ENCODE measurements around the gene FNTB.

Gene FNTB

DNA sequence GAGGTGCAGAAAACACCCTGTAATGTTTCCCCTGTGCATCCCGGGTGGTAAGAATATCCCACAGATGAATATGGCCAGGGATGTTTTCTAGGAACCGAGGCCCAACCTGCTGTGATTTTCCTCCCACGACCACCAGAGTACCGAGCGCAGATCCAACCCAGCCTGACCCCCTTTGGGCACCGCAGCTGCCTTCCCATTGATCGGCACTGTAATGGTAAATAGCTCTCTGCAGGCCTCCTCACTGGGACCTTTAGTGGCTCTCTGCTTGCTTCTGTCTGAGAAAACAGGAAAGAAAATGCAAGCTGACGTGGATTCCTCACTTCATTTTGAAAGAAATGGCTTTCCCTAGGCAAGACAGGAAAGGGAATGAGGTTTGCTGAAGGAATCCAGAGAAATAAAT lies 12.1 kb upstream of the FNTB start:
- no peak for DNase-seq (ENCODE audit: low read depth in 4 of 4, low spot score in 1 of 4)

GRCh38 chr14:64979336-64980074 lies 7.2 kb upstream of the FNTB start:
- no peak for DNase-seq (ENCODE audit: low read depth in 4 of 4, low spot score in 1 of 4)

DNA sequence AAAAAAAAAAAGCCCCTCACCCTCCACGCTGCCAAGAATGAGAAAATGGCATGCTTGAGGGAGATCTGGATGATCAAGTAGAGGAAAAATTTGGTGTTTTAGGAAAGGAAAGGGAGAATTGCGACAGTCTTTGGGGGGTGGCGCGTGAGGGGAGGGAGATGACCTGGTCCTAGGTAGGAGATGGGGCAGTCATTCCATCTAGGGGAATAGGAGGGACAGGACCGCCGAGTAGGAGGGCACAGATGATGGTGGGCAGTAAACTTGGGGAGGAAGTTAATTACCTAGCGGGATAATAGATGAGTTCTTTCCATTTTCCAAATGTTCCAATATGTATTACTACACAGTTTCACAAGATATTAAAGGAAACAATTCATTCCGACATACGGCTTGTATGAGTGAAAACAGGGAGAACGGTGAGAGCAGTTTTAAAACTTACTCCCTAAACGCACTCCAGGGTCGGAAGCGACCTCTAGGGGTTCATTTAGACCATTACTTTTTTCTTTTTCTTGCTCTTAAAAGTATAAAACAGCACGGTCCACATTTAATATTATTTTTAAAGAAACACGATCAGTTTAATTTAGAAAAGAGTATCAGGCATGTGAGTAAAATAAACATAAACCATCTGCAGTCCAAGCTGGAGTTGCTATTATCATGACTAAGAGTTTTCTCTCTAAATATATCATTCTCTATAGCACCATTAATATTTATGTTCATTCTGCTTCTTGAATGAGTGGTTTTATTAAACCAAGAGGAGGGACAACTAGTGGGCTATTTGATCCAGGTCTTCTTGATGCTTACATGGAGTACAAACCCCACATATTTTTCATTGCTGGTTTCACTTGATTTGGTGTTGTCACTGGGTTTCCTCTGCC lies 3.0 kb upstream of the FNTB start:
- DNase-seq (ENCODE audit: low read depth in 4 of 4, low spot score in 1 of 4) = no peak

- peak in 1 of 4 experiments; percentile 9 for DNase-seq (ENCODE audit: low read depth in 4 of 4, low spot score in 1 of 4)
These were observed 708 bp downstream of the FNTB start for GRCh38 chr14:64987438-64987767.

DNA sequence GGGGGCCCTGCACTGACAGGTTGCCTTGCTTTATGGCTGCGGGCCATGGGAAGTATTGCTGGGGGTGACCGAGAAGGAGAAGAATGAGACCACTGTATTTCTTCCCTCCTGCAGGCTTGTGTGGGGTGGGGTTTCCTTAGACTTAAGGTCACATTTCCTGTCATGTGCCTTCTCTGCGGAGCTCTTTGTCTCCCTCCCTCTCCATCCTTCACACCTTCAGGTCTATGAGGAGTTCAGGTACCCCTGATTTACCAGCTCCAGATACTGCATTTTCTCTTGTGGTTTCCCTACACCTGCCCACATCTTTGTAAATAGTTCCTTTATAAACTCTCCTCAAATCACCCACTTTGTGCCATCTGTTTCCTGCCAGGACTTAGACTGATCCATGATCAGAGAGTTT lies 3.6 kb downstream of the FNTB start:
- no peak for DNase-seq (ENCODE audit: low read depth in 4 of 4, low spot score in 1 of 4)

- DNase-seq (ENCODE audit: low read depth in 4 of 4, low spot score in 1 of 4) = no peak
These were observed 4.2 kb downstream of the FNTB start for GRCh38 chr14:64990939-64991338.

DNA sequence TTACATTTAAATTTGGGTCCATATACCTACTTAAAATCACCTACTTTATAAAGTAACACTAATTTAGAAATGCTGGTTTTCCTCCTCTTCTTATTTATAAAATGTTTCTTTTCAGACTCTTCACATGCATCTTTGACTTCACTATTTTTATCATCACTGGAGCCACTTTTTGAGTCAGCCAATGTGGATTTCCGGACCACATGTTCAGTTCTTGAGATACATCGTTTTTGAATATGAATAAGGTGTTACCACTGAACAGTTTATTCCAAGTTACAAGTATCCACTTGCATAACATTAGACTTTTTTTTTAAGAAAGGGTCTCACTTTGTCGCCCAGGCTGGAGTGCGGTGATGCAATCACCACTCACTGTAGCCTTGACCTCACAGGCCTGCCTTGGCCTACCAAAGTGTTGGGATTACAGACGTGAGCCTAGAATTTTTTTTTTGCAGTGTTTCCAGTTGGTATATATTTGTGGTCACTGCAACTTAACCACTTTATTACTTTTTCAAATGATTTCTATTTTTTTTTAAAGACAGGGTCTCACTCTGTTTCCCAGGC lies 5.7 kb downstream of the FNTB start:
- DNase-seq (ENCODE audit: low read depth in 4 of 4, low spot score in 1 of 4) = no peak

DNA sequence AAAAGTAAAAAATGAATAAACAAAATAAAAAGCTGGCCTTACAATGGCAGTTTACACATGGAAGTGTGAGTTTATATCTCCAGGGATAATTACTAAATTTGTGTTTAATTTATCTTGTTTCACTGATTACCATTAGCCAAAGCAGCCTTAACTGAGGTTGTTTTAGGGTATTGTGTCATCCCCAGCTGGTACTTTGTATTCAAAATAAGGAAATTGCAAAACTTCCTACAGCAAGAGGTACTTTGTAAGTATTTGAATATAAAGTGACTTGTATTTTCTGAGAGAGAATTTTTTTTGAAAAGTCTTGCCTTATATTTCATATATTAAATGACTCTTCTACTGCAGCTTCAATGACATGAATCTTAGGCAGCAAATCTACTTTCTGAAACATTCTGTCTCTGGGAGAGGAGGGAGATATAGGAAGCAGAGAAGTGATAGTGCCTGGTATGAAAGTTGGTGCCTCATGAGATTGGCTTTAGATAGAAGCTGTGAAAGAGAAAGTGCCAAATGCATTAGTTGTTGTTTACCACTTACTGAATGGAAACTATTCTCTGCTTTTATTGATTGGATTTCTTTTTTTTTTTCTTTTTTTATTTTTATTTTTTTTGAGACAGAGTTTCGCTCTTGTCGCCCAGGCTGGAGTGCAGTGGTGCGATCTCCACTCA lies 6.7 kb downstream of the FNTB start:
- no peak for DNase-seq (ENCODE audit: low read depth in 4 of 4, low spot score in 1 of 4)

DNA sequence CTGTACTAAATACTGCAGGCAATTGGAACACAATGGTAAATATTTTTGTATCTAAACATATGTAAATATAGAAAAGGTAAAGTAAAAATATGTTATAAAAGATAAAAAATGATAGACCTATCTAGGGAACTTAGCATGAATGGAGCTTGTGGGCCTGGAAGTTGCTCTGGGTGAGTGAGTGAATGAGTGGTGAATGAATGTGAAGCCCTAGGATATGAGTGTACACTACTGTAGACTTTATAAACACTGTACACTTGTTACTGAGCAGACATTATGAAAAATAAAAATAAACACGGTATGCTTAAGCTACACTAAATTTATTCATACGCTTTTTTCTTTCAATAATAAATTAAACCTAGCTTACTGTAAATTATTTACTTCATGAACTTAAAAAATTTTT lies 7.8 kb downstream of the FNTB start:
- DNase-seq (ENCODE audit: low read depth in 4 of 4, low spot score in 1 of 4) = no peak

GRCh38 chr14:64995291-64995690 lies 8.6 kb downstream of the FNTB start:
- DNase-seq (ENCODE audit: low read depth in 4 of 4, low spot score in 1 of 4) = no peak

DNA sequence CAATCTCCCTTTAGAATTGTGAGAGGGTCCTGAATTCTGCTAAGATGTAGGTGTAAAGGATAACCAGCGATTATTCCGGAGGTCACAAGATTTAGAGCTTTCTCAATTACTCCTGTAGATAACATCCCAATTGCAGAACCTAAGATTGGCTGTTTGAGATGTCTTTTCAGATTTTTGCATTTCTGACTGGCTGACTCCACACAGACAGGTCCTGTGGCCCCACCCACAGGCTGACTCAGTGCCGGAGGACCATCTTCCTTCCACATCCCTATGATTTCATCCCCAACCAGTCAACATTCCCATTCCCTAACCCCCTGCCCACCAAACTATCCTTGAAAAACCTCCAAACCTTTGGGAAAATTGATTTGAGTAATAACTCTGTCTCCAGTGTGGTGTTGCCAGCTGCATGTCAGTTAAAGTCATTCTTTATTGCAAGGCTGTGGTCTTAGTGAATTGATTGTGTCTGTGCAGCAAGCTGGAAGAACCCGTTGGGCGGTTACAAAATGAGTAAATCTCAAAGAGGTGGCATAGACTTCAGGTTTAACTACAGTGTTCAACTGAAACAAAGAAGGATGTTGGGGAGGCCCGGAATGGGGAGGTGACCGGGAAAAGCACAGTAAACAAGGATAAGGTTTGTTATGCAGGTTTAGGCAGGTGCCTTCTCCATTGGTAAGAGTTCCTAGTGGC lies 10.6 kb downstream of the FNTB start:
- no peak for DNase-seq (ENCODE audit: low read depth in 4 of 4, low spot score in 1 of 4)

GRCh38 chr14:64998455-64998931 lies 11.8 kb downstream of the FNTB start:
- DNase-seq (ENCODE audit: low read depth in 4 of 4, low spot score in 1 of 4) = no peak

DNA sequence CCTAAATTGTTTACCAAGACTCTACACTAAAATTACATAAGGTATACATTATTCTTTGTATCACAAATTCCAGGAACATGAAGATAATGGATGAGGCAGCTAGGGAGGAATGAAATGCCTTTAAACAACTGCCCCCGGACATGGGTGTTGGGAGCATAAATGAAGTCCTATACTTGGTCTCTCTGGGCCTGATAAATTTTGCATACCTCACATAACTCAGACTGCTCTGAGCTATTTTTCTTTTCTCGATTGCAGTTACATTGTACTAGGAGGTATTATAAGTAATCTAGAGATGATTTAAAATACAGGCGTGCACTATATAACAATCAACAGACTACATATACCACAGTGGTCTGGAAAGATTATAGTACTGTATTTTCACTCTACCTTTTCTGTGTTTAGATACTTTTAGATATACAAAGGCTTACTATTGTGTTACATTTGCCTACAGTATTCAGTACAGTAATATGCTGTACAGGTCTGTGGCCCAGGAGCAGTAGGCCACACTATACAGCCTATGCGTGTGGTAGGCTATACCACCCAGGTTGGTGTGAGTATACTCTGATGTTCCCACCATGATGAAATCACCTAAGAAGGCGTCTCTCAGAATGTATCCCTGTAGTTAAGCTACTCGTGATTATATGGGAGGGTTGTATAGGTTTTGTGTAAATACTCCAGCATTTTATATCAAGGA lies 14.3 kb downstream of the FNTB start:
- no peak for DNase-seq (ENCODE audit: low read depth in 4 of 4, low spot score in 1 of 4)

DNA sequence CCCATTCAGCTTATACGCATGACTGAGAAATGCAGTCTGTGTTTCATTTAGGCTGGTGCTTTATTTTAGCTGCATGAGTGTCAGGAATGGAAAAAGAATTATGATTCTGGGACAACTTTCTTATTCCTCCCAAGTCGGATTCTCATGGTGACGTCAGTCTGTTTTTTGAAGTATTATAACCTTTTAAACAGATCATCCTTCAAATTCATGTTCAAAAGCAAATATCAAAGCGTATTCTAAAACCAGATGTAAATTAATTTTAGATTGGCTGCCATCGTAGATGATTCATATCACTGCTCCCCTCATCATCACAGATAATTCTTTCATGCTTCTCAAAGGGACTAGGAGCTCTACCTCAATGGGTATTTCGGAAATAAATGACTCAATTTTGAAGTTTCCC lies 15.0 kb downstream of the FNTB start:
- no peak for DNase-seq (ENCODE audit: low read depth in 4 of 4, low spot score in 1 of 4)

DNA sequence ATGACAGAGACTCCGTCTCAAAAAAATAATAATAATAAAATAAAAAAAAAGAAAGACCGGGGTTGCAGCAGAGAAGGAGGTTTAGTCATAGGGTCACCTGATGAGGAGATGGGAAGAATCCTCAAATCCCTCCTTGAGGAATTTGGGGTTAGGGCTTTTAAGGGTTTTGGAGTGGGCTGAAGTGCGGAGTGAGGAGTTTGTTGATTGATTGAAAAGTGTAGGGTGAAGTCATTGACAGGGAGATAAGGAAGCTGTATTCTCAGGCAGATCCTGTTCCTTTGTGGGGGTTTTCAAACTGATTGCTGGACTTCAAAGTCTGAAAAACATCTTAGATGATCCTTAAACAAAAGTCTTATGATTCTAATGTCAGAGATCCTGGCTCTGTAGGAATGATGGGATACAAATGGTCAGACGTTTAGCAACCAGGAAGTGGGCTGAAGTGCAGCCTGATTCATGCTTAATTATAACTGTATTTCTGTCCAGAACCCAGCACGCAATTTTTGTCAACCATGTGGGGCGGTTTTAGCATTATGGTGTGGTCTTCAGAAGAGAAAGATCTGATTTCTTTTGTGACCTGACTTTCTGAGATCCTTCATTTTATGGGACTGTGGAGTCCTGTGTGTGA lies 16.0 kb downstream of the FNTB start:
- no peak for DNase-seq (ENCODE audit: low read depth in 4 of 4, low spot score in 1 of 4)

GRCh38 chr14:65003394-65003793 lies 16.7 kb downstream of the FNTB start:
- DNase-seq (ENCODE audit: low read depth in 4 of 4, low spot score in 1 of 4) = no peak

DNA sequence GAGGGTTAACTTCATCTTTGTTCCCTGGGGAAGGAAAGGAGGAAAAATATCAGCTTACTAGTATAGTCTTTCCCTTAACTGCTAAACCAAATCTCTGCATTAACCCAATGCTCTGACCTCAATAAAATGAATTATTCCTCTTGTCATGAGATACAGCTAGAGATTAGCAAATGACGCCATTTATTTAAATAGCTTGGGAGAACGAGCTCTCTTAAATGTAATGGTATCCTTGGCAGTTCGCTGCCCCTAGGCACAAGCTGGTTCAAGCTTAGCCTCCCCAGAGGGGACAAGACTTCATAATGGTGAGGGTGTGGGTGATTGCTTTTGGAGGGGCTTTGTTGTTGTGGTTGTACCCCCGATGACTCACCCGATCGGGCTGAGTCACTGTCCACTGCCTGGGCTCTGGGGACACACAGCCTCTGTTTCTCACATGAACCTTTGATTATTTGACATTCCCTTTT lies 19.6 kb downstream of the FNTB start:
- no peak for DNase-seq (ENCODE audit: low read depth in 4 of 4, low spot score in 1 of 4)

- DNase-seq (ENCODE audit: low read depth in 4 of 4, low spot score in 1 of 4) = no peak
These were observed 20.5 kb downstream of the FNTB start for GRCh38 chr14:65007202-65007601.

- DNase-seq (ENCODE audit: low read depth in 4 of 4, low spot score in 1 of 4) = no peak
These were observed 23.7 kb downstream of the FNTB start for GRCh38 chr14:65010211-65010931.

Data from stimulated activated CD4-positive, alpha-beta T cell treated with anti-CD3 and anti-CD28 coated beads, Interleukin-1b, Interleukin-23, amount 100 ng/mL, for 24 hours (primary cell).